Measurements from ENCODE around the gene INTS1.

DNA sequence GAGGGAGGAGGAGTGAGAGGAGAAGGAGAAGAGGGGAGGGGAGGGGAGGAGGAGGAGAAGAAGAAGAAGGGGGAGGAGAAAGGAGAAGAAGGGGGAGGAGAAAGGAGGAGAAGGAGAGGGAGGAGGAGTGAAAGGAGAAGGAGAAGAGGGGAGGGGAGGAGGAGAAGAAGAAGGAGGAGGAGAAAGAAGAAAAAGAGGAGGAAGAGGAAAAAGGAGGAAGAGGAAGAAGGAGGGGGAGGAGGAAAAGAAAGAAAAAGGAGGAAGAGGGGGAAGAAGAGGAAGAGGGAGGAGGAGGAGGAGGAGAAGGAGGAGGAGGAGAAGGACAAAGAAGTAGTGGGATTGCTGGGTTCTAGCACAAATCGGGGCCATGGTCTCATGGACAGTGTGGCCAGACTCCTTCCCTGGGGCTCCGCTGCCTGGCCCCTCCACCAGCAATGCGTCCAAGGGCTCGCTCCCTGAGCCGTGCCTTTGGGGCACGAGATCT, 22.1 kb upstream of the INTS1 start:
- TF ChIP-seq, protein P1, sequence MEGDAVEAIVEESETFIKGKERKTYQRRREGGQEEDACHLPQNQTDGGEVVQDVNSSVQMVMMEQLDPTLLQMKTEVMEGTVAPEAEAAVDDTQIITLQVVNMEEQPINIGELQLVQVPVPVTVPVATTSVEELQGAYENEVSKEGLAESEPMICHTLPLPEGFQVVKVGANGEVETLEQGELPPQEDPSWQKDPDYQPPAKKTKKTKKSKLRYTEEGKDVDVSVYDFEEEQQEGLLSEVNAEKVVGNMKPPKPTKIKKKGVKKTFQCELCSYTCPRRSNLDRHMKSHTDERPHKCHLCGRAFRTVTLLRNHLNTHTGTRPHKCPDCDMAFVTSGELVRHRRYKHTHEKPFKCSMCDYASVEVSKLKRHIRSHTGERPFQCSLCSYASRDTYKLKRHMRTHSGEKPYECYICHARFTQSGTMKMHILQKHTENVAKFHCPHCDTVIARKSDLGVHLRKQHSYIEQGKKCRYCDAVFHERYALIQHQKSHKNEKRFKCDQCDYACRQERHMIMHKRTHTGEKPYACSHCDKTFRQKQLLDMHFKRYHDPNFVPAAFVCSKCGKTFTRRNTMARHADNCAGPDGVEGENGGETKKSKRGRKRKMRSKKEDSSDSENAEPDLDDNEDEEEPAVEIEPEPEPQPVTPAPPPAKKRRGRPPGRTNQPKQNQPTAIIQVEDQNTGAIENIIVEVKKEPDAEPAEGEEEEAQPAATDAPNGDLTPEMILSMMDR (IDR thresholded peaks at IDR 0.05) = no peak
- TF ChIP-seq EP300 (IDR thresholded peaks at IDR 0.05) = no peak
